MCF 10A (cell line): ENCODE results near the gene SHISA5. TPM values are rescaled to one million over a fixed set of nuclear protein-coding genes. Genes with fewer than 3 reads are reported as not detected.
A peak's percentile ranks its signal among the peaks of the same experiment; 100 is the strongest.
"Not testable (repeated sequence)": the region's sequence is repeated elsewhere in the genome, so short reads cannot be mapped to it uniquely, and the experiment has no call there.

Experiments
- BruUV-seq: library from RNA; stranded (reverse); fragments of 400-500 nt; replicated peaks from 2 replicates; lab custom pipeline; 2021; lab: Mats Ljungman, UMichigan
- CTCF ChIA-PET: fragments of 300-600 bp; sonication (Branson Sonifier 250); formaldehyde crosslinking; extraction: SDS; loops from one replicate; lab custom pipeline; 2021; ENCODE audit warnings: antibody characterized with exemption, inconsistent platforms; lab: Yijun Ruan, JAX
- POLR2A ChIA-PET: fragments of 300-600, 350-650 bp; sonication (Branson Sonifier 250); formaldehyde crosslinking; extraction: SDS; loops from one replicate; lab custom pipeline; 2020; ENCODE audit warnings: antibody characterized with exemption, inconsistent platforms; lab: Yijun Ruan, JAX
- DNase-seq: peaks from one replicate; pipeline ENCODE4 v3.0.0-alpha.2; 2018; ENCODE audit not compliant: unreplicated experiment
- H3K27ac Mint-ChIP-seq: one replicate; pipeline ENCODE4 v1.8.0; 2022; ENCODE audit warnings: mild to moderate bottlenecking, low read depth, mixed read lengths; ENCODE audit not compliant: unreplicated experiment
- H3K27me3 Mint-ChIP-seq: one replicate; pipeline ENCODE4 v1.8.0; 2022; ENCODE audit warnings: mixed read lengths; ENCODE audit not compliant: insufficient read depth, unreplicated experiment
- H3K36me3 Mint-ChIP-seq: one replicate; pipeline ENCODE4 v1.8.0; 2022; ENCODE audit warnings: mild to moderate bottlenecking, moderate library complexity, mixed read lengths; ENCODE audit not compliant: insufficient read depth, unreplicated experiment
- H3K4me1 Mint-ChIP-seq: one replicate; pipeline ENCODE4 v1.8.0; 2022; ENCODE audit warnings: mixed read lengths; ENCODE audit not compliant: insufficient read depth, unreplicated experiment
- H3K4me3 Mint-ChIP-seq: one replicate; pipeline ENCODE4 v1.8.0; 2022; ENCODE audit warnings: mild to moderate bottlenecking, moderate library complexity, mixed read lengths; ENCODE audit not compliant: unreplicated experiment
- H3K9me3 Mint-ChIP-seq: one replicate; pipeline ENCODE4 v1.8.0; 2022; ENCODE audit warnings: mixed read lengths; ENCODE audit not compliant: unreplicated experiment
- CTCF ChIP-seq: fragments of 200-600 bp; IDR thresholded peaks from one replicate; pipeline ENCODE4 v1.8.0; 2022; ENCODE audit warnings: antibody characterized with exemption, mild to moderate bottlenecking; ENCODE audit not compliant: unreplicated experiment
- intact Hi-C: fragments of 100-400 bp; cut with micrococcal nuclease; formaldehyde crosslinking; loops from 2 replicates; pipeline ENCODE4 v1.14.1; 2022
- total RNA-seq: library from RNA; stranded (reverse); gene quantifications from 2 replicates; pipeline ENCODE4 v1.2.3, GENCODE V29; 2022

The SHISA5 gene
- total RNA-seq, 1 experiment from 2014 or later: 131 TPM

GRCh38 chr3:48463703-48464102 is 40.3 kb downstream of the SHISA5 start:
- peaks cover 19% of the 10 kb centered on the region for H3K4me1 Mint-ChIP-seq
- intact Hi-C loops: no loop called here
- H3K27me3 Mint-ChIP-seq: no peaks in the 10 kb centered on the region
- CTCF ChIA-PET: interaction anchor here (0.6 to 2.6 kb wide), 5 partner anchors 27 to 431 kb away, joined by 3 to 22 read pairs (median 4); partner anchors contain the start of gene SHISA5
- no peak overlapping the region for H3K4me3 Mint-ChIP-seq
- POLR2A ChIA-PET: interaction anchor here (0.6 to 1.7 kb wide), 5 partner anchors 9 to 272 kb away, joined by 3 to 10 read pairs (median 3); partner anchors contain the start of gene ATRIP
- H3K27ac Mint-ChIP-seq: peak overlapping the region; percentile 39
- BruUV-seq: no TSS peak
- TF ChIP-seq CTCF: no peak
- H3K9me3 Mint-ChIP-seq: no peaks in the 10 kb centered on the region
- H3K36me3 Mint-ChIP-seq: peaks cover 51% of the 10 kb centered on the region
- DNase-seq: no peak

- POLR2A ChIA-PET: interaction anchor here (0.6 to 1.2 kb wide), 3 partner anchors 12 to 66 kb away, joined by 3 to 4 read pairs (median 3); no protein-coding TSS in a partner anchor
- Mint-ChIP-seq H3K4me1 (peaks cover 11% of the 10 kb centered on the region), H3K36me3 (peaks cover 40% of the 10 kb centered on the region)
- CTCF ChIA-PET: interaction anchor here (0.6 to 0.7 kb wide), 2 partner anchors 12 to 92 kb away, joined by 3 to 4 read pairs; no protein-coding TSS in a partner anchor
- BruUV-seq, H3K9me3 Mint-ChIP-seq, H3K4me3 Mint-ChIP-seq, H3K27ac Mint-ChIP-seq, DNase-seq, H3K27me3 Mint-ChIP-seq, intact Hi-C loops: not testable (repeated sequence)
Measured at GRCh38 chr3:48461767-48462166, 42.2 kb downstream of the SHISA5 start.

GRCh38 chr3:48460517-48460902 is 43.5 kb downstream of the SHISA5 start:
- CTCF ChIA-PET: interaction anchor here (0.6 kb wide), 1 partner anchor 179 kb away, joined by 3 read pairs; no protein-coding TSS in a partner anchor
- BruUV-seq: no TSS peak
- no peaks in the 10 kb centered on the region for H3K9me3 Mint-ChIP-seq
- no peak overlapping the region for H3K27ac Mint-ChIP-seq
- TF ChIP-seq CTCF: no peak
- H3K4me1 Mint-ChIP-seq: peaks cover 2% of the 10 kb centered on the region
- H3K27me3 Mint-ChIP-seq: no peaks in the 10 kb centered on the region
- no peak for DNase-seq
- H3K4me3 Mint-ChIP-seq: no peak overlapping the region
- H3K36me3 Mint-ChIP-seq: peaks cover 40% of the 10 kb centered on the region
- intact Hi-C loops: no loop called here
- POLR2A ChIA-PET: interaction anchor here (1.2 kb wide), 1 partner anchor 11 kb away, joined by 3 read pairs; no protein-coding TSS in a partner anchor

- no peak overlapping the region for H3K4me3 Mint-ChIP-seq
- TF ChIP-seq CTCF: no peak
- POLR2A ChIA-PET: no interaction called here
- intact Hi-C loops: no loop called here
- H3K27me3 Mint-ChIP-seq: no peaks in the 10 kb centered on the region
- no peak for DNase-seq
- peaks cover 41% of the 10 kb centered on the region for H3K36me3 Mint-ChIP-seq
- no peak overlapping the region for H3K27ac Mint-ChIP-seq
- no TSS peak for BruUV-seq
- H3K9me3 Mint-ChIP-seq: no peaks in the 10 kb centered on the region
- CTCF ChIA-PET: interaction anchor here (0.6 kb wide), 2 partner anchors 150 to 179 kb away, joined by 3 read pairs; partner anchors contain the start of gene UQCRC1
- H3K4me1 Mint-ChIP-seq: no peaks in the 10 kb centered on the region
Measured at GRCh38 chr3:48459773-48460516, 44.0 kb downstream of the SHISA5 start.
